Caki2 (cell line): Measurements from ENCODE around the gene PTPN5. TPM values are rescaled to one million over a fixed set of nuclear protein-coding genes. Genes with fewer than 3 reads are reported as not detected.
A peak's percentile ranks its signal among the peaks of the same experiment; 100 is the strongest.
"Not testable (repeated sequence)": the region's sequence is repeated elsewhere in the genome, so short reads cannot be mapped to it uniquely, and the experiment has no call there.

Experiments
- DNase-seq: peaks from one replicate; pipeline ENCODE4 v3.0.0-alpha.2; 2015; ENCODE audit warnings: low read depth
- in situ Hi-C: cut with HindIII; loops from 2 replicates; pipeline ENCODE4 v1.10.0; 2016; ENCODE audit warnings: low sequenced_read_pairs, low pct_unique_long_range_greater_than_20kb, mixed read lengths
- total RNA-seq: library from RNA; depleted of rRNA; stranded (reverse); fragments of >200 nt; shearing (Covaris generic); gene quantifications from 2 replicates; pipeline ENCODE4 v1.2.3, GENCODE V29; 2014; ENCODE audit warnings: low replicate concordance; rRNA removed

Gene PTPN5
- total RNA-seq, 1 experiment from 2014 or later = 0.10 TPM

DNA sequence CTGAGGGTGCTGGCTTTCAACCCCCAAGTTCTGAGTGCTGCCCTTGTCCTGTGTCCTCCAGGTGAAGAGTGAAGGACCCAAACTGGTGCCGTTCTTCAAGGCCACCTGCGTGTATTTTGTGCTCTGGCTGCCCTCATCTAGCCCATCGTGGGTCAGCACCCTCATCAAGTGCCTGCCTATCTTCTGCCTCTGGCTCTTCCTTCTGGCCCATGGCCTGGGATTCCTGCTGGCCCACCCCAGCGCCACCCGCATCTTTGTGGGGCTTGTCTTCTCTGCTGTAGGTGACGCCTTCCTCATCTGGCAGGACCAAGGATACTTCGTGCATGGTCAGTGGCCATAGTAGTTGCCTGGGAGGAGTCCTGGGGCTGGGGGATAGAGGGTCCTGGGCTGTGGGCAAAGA lies 90.7 kb downstream of the PTPN5 start:
- in situ Hi-C loops = no loop called here
- no peak for DNase-seq

DNA sequence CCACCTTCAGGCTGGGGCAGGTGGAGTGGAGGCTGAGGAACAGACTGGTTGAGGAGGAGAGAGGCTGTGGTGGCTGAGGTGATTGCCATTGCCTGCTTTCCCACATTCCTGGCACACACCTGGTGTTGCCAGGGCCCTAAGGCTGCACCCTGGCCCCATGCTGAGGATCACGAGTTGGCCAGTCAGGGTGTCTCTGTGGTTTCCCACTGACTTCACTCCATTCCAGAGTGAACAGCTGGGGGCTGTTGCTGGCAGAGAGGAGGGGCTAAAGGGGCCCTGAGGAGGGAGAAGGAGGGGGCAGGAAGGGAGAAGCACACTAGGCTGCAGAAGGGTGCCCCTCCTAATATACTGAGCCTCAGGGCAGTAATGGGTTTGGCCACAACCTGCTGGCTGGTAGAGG lies 91.2 kb downstream of the PTPN5 start:
- in situ Hi-C loops = no loop called here
- peak; percentile 19 for DNase-seq

DNA sequence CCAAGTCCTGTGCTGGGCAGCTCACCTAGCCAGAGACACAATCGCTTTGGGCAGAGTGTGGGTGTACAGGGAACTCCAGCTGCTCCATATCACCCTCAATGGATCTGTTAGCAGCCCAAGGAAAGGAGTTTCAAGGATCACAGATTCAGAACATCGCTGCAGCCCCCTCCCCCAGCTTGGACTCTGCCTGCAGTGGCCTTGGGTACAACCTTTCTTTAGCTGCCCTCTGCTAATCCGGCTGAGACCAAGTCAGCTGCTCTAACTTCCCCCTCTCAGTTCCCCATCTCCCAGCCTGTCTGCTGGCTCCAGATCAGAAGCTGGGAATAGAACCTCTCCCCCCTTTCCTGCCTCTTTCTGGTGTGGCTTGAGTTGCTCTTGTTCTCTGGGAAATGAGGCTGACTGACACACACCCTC lies 91.7 kb downstream of the PTPN5 start:
- in situ Hi-C loops = no loop called here
- DNase-seq = no peak

DNA sequence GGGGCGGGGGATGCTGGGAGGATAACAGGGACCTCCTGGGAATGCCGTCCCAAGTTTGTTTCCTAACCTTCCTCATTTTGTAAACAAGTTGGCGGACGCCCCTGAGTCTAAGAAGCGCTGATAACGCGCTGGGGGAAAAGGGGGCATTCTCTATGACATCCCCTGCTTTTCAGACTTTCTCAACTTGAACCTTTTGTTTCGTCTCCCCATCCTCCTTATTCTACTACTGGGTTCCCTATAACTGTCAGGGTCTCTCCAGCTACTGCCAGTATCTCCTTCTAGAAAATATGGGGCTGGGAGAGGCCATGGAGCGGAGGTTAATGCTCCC lies 92.4 kb downstream of the PTPN5 start:
- DNase-seq = no peak
- in situ Hi-C loops = no loop called here

DNA sequence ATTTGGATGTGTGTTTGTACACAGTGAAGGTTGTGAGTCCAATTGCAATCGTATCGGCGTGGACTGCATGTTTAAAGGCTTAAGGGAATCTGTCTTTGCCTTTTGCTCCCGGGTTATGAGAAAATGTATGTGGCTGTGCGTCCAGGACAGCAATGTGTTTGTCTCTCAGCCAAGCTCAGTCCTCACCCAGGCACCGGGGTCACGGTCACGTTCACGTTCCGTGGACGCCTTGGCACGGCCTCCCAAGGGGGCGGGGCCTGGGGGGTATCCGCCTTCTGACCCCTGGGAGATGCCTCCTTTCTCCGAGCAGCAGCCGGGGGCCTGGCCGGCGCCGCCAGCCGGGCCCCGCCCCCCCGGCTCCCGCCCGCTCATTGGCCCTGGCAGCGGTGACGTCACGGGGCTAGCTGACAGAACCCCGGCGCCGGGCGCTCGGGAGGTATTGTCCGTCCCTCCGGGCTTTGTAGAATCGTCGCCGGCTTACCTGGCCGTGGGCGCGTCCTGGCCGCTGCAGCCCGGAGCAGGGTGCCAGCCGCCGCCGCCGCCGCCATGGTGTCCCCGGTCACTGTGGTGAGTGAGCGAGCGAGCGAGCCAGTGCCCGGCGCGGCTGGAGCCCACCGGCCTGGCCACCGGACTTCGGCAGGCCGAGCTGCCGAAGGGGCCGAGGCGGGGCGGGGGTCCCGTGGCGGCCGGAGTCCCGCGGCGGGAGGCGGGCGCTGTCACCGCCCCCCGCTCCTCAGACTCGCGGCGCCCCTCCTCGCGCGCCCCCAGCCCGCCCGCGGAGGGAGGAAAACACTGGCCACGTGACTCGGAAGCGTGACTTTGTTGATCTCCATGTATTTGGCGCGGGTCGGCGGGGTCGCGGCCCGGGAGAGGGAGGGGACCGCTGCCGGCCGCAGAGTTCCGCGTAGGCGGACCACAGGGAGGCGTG lies 93.0 kb downstream of the PTPN5 start, which contains the start of gene TMEM86A:
TSS of gene TMEM86A (plus strand) at position 439 of the 928 bp plus-strand sequence. CDS start at position 547, 108 bp downstream.
- peak; percentile 89 for DNase-seq

DNA sequence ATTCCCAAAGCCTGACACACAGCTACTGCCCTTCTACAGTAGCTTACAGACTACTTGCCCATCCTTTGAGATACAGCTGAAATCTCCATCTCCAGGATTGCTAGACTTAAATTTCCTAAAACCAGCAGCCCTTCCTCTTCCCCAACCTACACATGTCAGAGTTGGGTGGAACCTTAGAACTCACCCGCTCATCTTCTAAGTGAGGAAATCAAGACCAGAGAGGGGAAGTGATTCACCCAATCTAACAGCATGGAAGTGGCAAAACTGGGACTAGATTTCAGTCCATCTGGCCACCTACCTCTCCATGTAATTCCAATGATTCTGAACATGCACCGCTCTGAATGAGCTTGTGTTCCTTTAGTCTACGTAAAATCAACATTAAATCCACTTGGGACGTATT lies 94.0 kb downstream of the PTPN5 start:
- in situ Hi-C loops = no loop called here
- DNase-seq = no peak

More for the DNA sequence above, 93.0 kb downstream of the PTPN5 start, which contains the start of gene TMEM86A:
- in situ Hi-C loops = no loop called here

DNA sequence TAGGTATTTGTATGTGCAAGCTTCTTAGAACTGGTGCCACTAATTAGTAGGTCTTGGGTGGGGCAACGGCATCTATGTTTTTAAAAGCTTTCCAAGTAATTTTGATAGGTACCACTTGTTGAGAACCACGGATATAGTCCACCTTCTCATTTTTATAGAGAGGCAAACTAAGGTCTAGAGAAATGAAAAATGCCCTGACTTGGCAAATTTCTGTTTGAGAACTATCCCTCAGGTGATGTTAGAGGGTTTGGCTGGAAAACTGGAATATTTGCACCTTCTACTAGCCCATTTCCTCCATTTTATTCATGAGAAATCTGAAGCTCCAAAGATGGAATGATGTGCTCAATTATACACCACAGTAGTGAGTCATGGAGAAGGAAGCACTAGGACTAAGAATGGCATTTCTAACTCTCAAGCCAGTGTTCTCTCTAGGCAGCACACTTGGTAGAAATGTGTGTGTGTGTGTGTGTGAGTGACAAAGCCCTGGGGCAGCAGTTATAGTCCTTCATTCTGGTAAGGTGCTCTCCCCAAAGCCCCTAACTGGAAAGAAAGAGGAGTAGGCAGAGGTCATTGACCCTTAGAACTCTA lies 94.9 kb downstream of the PTPN5 start:
- in situ Hi-C loops = no loop called here
- DNase-seq = no peak

DNA sequence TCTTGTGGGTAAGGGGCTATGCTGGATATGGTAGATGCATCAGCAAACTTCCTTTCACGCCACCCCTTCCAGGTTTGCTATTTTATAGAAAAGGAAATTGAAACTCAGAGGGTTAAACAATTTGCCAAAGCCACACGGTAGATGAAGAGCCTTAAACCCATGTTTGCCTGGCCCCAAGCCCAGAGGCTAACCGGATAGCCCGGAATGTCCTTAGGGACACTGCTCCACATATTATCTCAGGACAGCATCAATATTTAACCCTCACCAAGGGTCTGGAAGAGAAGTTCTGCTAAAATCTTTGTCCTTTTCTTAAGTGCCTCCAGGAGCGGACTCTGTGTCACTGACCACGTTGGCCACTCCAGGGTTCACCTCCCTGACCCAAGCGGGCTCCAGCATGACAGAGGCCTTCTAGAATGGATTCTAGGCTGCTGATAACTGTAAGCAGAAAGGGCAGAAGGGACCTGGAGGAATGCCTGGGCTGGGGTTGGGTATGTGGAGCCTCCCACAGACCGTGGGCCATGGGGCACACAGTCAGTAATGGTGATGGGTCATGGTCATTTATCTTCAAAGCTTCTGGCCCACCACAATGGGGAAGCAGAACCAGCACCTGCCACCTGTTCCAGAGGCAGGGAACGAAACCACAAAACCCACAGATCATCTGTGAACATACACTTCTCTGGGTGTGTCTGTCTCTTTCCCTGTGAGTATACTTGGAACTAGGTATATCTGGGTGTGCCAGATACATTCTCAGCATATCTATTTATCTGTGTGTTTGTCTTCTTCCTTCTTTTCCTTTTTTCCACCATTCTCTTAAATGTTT lies 98.4 kb downstream of the PTPN5 start:
- in situ Hi-C loops = no loop called here

DNA sequence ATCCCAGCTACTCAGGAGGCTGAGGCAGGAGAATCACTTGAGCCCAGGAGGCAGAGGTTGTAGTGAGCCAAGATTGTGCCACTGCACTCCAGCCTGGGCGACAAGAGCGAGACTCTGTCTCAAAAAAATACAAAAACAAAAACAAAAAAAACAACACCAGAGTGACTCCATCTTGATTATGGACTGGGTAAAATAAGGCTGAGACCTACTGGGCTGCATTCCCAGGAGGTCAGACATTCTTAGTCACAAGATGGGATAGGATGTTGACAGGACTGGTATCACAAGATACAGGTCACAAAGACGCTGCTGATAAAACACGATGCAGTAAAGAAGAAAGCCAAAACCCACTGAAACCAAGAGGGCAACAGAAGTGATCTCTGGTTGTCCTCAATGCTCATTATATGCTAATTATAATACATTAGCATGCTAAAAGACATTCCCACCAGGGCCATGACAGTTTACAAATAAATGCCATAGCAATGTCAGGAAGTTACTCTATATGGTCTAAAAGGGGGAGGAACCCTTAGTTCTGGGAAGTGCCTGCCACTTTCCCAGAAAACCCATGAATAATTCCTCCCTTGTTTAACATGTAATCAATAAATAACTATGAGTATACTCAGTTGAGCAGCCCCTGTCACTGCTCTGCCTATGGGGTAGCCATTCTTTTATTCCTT lies 100.0 kb downstream of the PTPN5 start:
- in situ Hi-C loops, DNase-seq: not testable (repeated sequence)

More for the DNA sequence above, 98.4 kb downstream of the PTPN5 start:
- no peak for DNase-seq

DNA sequence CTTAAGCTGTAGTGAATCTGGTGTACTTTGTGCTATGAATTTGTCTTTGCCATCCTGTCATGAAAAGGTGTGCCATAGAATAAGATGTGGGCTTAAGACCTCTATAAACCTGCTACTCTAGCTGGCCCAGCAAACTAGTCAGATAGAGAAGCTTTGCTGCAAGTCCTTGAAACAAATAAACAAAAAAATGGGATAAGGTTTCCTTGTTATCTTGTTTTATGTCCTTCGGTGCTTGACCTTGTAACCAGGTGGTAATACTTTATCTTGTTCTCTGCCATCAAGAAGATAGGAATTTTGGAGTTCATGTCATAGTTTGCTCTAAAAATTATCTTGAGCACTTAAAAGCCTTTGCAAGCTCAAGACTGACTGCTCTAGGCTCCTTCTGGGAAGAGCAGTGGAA lies 107.3 kb downstream of the PTPN5 start:
- in situ Hi-C loops = no loop called here
- DNase-seq = no peak

DNA sequence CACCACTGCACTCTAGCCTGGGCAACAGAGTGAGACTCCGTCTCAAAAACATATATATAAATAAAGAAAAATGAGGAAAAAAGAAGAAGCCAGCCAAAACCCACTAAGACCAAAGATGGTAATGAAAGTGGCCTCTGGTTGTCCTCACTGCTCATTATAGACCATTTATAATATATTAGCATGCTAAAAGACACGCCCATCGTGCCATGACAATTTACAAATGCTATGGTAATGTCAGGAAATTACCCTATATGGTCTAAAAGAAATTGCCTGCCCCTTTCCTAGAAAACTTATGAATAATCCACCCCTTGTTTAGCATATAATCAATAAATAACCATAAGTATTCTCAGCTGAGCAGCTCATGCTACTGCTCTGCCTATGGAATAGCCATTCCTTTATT lies 109.1 kb downstream of the PTPN5 start:
- in situ Hi-C loops = no loop called here

DNA sequence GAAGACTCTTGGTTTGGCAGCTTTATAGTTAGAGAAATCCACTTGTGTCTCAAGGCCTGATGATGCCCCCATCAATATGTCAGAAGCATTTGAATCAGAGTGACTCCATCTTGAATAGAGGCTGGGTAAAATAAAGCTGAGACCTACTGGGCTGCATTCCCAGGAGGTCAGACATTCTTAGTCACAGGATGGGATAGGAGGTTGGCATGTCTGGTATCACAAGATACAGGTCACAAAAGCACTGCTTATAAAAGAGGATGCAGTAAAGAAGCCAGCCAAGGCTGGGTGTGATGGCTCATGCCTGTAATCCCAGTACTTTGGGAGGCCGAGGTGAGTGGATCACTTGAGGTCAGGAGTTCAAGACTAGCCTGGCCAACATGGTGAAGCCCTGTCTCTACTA lies 109.6 kb downstream of the PTPN5 start:
- DNase-seq, in situ Hi-C loops: not testable (repeated sequence)

More for the DNA sequence above, 109.1 kb downstream of the PTPN5 start:
- DNase-seq = no peak

Other genes starting within 250 kb of the PTPN5 start
- 23.8 and 24.9 TPM in 2 replicates for gene UEVLD, start 203.1 kb downstream of the PTPN5 start, total RNA-seq
- not detected in 2 replicates for gene MISFA, start 192.0 kb downstream of the PTPN5 start, total RNA-seq
- 15.3 and 17.3 TPM in 2 replicates for gene SPTY2D1, start 157.5 kb downstream of the PTPN5 start, total RNA-seq
- 0.78 and 1.4 TPM in 2 replicates for gene TMEM86A, start 93.0 kb downstream of the PTPN5 start, total RNA-seq
- gene IGSF22, start 65.6 kb downstream of the PTPN5 start, total RNA-seq = not detected in 2 replicates
- not detected in 2 replicates for gene MRGPRX1, start 147.6 kb upstream of the PTPN5 start, total RNA-seq